Right lobe of liver (tissue), 6 donors: ENCODE results near the gene TANGO2. TPM values are rescaled to one million over a fixed set of nuclear protein-coding genes. Genes with fewer than 3 reads are reported as not detected.
A peak's percentile ranks its signal among the peaks of the same experiment; 100 is the strongest.

Experiments used
- ATAC-seq, 4 donors: fragments of 200-7000 bp; cut with Tn5 transposase; one replicate each; pipeline ENCODE4 v1.9.1; 2020; ENCODE audit warnings: mild to moderate bottlenecking in 4 of 4, moderate library complexity in 4 of 4
- DNase-seq, 3 donors: peaks; one replicate each; pipeline ENCODE4 v3.0.0-alpha.2; 2020
- H3K27ac ChIP-seq, 3 donors: fragments of 200-600 bp; one replicate each; pipeline ENCODE4 v1.8.0; 2022
- H3K27me3 ChIP-seq, 2 donors: fragments of 200-600 bp; one replicate each; pipeline ENCODE4 v1.8.0; 2022
- H3K36me3 ChIP-seq, 4 donors: fragments of 200-600 bp; sonication (generic) in 1 of 4; one replicate each; pipeline versions ENCODE4 v1.5.1 to v1.8.0; 2017 to 2022; ENCODE audit warnings: control low read depth in 1 of 4
- H3K4me1 ChIP-seq, 4 donors: fragments of 200-600 bp; sonication (generic) in 1 of 4; one replicate each; pipeline versions ENCODE4 v1.5.1 to v1.8.0; 2017 to 2022; ENCODE audit warnings: control low read depth in 1 of 4
- H3K4me3 ChIP-seq, 3 donors: fragments of 200-600 bp; one replicate each; pipeline ENCODE4 v1.8.0; 2022
- H3K9me3 ChIP-seq, 4 donors: fragments of 200-600 bp; sonication (generic) in 1 of 4; one replicate each; pipeline versions ENCODE4 v1.5.1 to v1.8.0; 2017 to 2022; ENCODE audit warnings: control low read depth in 1 of 4
- POLR2A ChIP-seq: fragments of 450-650 bp; IDR thresholded peaks from one replicate; pipeline ENCODE4 v1.6.1; 2017; ENCODE audit warnings: antibody characterized with exemption, mild to moderate bottlenecking
- WGBS: methylation state at CpG from one replicate; pipeline ENCODE4 v1.1.6; 2018; ENCODE audit warnings: low coverage, low lambda C conversion rate; ENCODE audit not compliant: insufficient coverage; ENCODE audit errors: missing lambda C conversion rate; 5-methylcytosine and 5-hydroxymethylcytosine counted together
- intact Hi-C, 2 donors: fragments of 100-400 bp; cut with DNase I; formaldehyde crosslinking; loops; one replicate each; pipeline versions ENCODE4 v1.11.2 to v1.14.1; 2022
- total RNA-seq, 6 experiments: library from RNA; depleted of rRNA in 2 of 6; stranded (reverse); fragments of >200 nt in 2 of 6; fragmentation: NEBNext Ultra II Directional in 3 of 6; extraction: Animal tissue kit (Norgen Biotek cat#: 25700) in 3 of 6; gene quantifications; one replicate each; pipeline versions ENCODE4 v1.1.0 to v1.2.4, GENCODE V29; 2016 to 2023
- TF ChIP-seq, protein P1 (sequence below), 4 donors: fragments of 200-600 bp in 3 of 4; fragments of 450-650 bp in 1 of 4; IDR thresholded peaks; one replicate each; pipeline versions ENCODE4 v1.5.1 to v1.8.0; 2016 to 2022; ENCODE audit warnings: antibody characterized with exemption in 4 of 4, mild to moderate bottlenecking in 2 of 4
- donor health status: DM: no; HTN: yes; CAD: no.
- donor health status: DM: no; HTN: no; CAD: no.
- donor health status: DM: no; HTN: no; CAD: no.
- donor health status: DM: no; HTN: yes; CAD: no.
- donor health status: DM: no; HTN: yes; CAD: no.

Gene TANGO2
- total RNA-seq, 6 experiments from 2014 or later, result 11.0 to 27.0 (median 15.5) TPM

GRCh38 chr22:20002636-20003035, 18.3 kb upstream of the TANGO2 start:
- Histone ChIP-seq H3K9me3 (peaks cover 0 to 9% (median 0%) of the 10 kb centered on the region in 4 donors), H3K27me3 (no peaks in the 10 kb centered on the region), H3K4me1 (peaks cover 0 to 27% (median 11%) of the 10 kb centered on the region in 4 donors), H3K27ac (no peak overlapping the region), H3K36me3 (no peaks in the 10 kb centered on the region), H3K4me3 (no peak overlapping the region)
- 64% methylated on average over 2 of the region's 2 CpGs for WGBS
- intact Hi-C loops, result no loop called here
- TF ChIP-seq, protein P1, sequence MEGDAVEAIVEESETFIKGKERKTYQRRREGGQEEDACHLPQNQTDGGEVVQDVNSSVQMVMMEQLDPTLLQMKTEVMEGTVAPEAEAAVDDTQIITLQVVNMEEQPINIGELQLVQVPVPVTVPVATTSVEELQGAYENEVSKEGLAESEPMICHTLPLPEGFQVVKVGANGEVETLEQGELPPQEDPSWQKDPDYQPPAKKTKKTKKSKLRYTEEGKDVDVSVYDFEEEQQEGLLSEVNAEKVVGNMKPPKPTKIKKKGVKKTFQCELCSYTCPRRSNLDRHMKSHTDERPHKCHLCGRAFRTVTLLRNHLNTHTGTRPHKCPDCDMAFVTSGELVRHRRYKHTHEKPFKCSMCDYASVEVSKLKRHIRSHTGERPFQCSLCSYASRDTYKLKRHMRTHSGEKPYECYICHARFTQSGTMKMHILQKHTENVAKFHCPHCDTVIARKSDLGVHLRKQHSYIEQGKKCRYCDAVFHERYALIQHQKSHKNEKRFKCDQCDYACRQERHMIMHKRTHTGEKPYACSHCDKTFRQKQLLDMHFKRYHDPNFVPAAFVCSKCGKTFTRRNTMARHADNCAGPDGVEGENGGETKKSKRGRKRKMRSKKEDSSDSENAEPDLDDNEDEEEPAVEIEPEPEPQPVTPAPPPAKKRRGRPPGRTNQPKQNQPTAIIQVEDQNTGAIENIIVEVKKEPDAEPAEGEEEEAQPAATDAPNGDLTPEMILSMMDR (IDR thresholded peaks at IDR 0.05), result no peak
- TF ChIP-seq POLR2A, result no peak
- ATAC-seq (no peak), DNase-seq (peak in 1 of 3 donors; percentile 12)

DNA sequence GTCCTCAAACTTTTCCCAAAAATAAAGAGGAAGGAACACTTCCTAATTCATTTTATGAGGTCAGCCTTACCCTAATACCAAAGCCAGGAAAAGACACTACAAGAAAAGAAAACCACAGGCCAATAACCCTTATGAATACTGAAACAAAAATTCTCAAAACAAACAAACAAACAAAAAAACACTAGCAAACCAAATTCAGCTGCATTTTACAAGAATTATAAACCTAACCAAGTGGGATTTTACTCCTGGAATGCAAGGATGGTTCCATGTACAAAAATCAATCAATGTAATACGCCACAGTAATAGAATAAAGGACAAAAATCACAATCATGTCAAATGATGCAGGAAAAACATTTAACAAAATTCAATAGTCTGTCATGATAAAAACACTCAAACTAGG, 17.6 kb upstream of the TANGO2 start:
- H3K27ac ChIP-seq, result no peak overlapping the region
- no peaks in the 10 kb centered on the region for H3K27me3 ChIP-seq
- H3K4me1 ChIP-seq, result peaks cover 0 to 24% (median 11%) of the 10 kb centered on the region in 4 donors
- intact Hi-C loops, result no loop called here
- TF ChIP-seq, protein P1 (IDR thresholded peaks at IDR 0.05), result no peak
- TF ChIP-seq POLR2A, result no peak
- DNase-seq (no peak), ATAC-seq (no peak)
- WGBS, result 86% methylated on average over 1 of the region's 1 CpG
- H3K9me3 ChIP-seq, result peaks cover 0 to 9% (median 0%) of the 10 kb centered on the region in 4 donors
- H3K4me3 ChIP-seq, result no peak overlapping the region
- no peaks in the 10 kb centered on the region for H3K36me3 ChIP-seq

DNA sequence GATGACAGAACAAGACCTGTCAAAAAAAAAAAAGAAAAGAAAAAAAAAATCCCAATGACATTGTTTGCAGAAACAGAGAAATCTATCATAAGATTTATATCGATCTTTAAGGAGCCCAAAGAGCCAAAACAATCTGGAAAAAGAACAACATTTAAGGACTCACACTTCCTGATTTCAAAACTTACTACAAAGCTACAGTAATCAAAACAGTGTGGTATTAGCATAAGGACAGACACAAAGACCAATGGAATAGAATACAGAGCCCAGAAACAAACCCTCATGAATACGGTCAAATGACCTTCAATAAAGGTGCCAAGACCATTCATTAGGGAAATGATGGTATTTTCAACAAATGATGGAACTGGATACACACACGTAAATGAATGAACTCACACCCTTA, 16.4 kb upstream of the TANGO2 start:
- H3K4me3 ChIP-seq, result no peak overlapping the region
- H3K4me1 ChIP-seq, result peaks cover 0 to 12% (median 6%) of the 10 kb centered on the region in 4 donors
- intact Hi-C loops, result no loop called here
- DNase-seq, result no peak
- H3K36me3 ChIP-seq, result no peaks in the 10 kb centered on the region
- TF ChIP-seq, protein P1 (IDR thresholded peaks at IDR 0.05), result no peak
- TF ChIP-seq POLR2A, result no peak
- 94% methylated on average over 3 of the region's 3 CpGs for WGBS
- H3K27ac ChIP-seq, result no peak overlapping the region
- ATAC-seq, result no peak
- peaks cover 0 to 9% (median 0%) of the 10 kb centered on the region in 4 donors for H3K9me3 ChIP-seq
- no peaks in the 10 kb centered on the region for H3K27me3 ChIP-seq

GRCh38 chr22:20008221-20008995, 12.5 kb upstream of the TANGO2 start:
- Histone ChIP-seq H3K36me3 (no peaks in the 10 kb centered on the region), H3K27me3 (no peaks in the 10 kb centered on the region), H3K9me3 (peaks cover 0 to 8% (median 0%) of the 10 kb centered on the region in 4 donors), H3K4me1 (peaks cover 0 to 5% (median 0%) of the 10 kb centered on the region in 4 donors), H3K4me3 (no peak overlapping the region), H3K27ac (no peak overlapping the region)
- peak in 1 of 3 donors; percentile 44 for DNase-seq
- TF ChIP-seq, protein P1 (IDR thresholded peaks at IDR 0.05), result no peak
- TF ChIP-seq POLR2A, result no peak
- WGBS, result 97% methylated on average over 5 of the region's 11 CpGs
- no peak for ATAC-seq
- intact Hi-C loops, result no loop called here
